HG02885 (cell line): ENCODE results near the gene SHISA8.
A peak's percentile ranks its signal among the peaks of the same experiment; 100 is the strongest.

Experiments used
- ATAC-seq: cut with Tn5 transposase; IDR thresholded peaks from one replicate; pipeline ENCODE4 v1.9.1; 2021; ENCODE audit warnings: mild to moderate bottlenecking; ENCODE audit not compliant: unreplicated experiment, poor library complexity

The SHISA8 gene

DNA sequence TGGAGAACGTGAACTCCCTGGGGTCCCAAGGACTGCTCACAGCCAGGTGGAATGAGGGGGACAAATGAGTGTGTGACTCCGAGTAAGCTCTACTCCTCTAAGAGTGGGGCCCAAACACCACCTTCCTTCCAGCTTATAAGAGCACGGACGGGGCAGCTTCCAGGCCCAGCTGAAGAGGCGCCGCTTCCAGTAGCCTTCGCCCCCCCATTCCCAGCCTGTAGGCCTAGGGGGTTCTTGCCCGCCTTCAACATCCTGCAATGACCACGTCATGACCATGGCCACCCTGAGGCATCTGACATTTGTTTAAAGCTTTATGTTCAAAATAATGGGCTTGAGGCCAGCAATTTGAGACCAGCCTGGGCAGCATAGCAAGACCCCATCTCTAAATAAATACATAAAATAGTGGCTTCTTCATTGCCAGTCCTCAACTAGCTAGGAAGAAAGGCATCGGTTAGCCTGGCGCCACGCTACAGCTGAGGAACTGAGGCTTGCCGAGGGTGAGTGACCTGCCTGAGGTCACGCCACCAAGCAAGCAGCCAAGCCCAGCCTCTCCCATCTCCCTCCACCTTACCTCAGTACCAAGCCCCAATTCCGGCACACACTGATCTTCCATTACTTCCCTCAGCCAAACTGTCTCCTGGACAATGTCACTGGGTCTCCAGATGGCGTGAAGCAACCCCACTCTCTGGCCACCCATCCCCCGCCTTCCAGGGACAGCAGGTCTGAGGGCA is 19.6 kb upstream of the SHISA8 start:
- no peak for ATAC-seq

DNA sequence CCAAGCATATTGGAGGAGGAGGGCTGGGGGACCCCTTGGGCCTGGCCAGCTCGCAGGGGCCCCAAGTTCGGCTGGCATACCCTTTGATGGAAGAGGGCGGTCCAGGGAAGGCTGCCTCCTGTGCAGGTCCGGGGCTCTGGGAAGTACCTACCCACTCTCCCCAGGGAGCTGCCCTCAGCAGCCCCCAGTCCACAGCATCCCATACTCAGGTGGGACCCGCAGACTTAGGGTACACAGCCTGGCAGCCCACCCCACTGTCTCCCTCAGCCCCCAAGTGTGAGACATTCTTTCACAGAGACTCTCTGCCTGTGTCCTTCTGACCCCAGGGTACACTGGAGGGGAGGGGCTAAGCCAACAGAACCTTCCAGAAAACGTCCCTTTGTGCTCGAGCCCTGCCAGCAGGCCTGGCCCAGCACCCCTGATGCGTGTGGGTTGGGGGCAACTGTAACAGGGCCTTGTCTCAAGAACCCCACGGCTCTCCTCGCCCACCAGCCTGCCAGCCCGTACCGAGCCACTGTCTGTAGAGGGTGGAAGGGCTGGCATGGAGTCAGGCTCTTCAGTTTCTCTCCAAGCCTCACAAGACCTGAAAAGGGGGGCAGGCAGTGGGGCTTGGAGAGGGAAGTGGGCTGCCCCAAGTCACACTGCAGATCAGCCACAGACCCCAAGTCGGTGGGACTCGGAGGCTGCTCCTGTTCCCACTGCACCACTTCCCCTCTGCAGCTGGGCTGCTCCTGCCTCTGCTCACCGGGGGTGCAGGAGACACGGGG is 18.7 kb upstream of the SHISA8 start:
- no peak for ATAC-seq

- no peak for ATAC-seq
Observed at GRCh38 chr22:41932353-41932752, 17.5 kb upstream of the SHISA8 start.

DNA sequence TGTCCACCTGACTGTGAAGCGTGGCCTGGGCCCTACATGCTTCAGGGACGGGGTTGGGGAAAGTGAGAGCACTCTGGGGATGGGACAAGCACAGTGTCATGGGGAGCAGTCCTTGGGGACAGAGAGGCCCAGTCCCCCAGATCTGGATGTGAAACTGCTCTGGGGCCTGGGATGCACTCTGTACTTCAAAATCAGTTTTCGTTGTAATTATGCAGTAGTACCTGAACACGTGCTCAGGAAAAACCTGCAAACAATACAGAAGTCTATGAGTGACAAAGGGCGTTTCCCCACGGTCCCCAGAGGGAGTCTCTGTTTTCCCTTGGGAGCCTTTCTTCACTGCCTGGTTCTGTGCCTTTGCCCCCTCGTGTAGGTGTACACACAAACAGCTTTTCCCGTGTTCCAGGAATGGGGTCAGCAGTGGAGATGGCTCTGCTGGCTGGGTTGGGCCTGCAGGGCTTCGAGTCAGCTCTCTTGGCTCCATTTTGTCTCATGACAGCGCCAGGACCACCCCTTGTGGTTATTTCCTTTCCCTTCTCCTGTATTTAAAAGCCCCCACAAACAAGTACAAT is 16.9 kb upstream of the SHISA8 start:
- no peak for ATAC-seq

GRCh38 chr22:41929418-41929810 is 14.5 kb upstream of the SHISA8 start:
- ATAC-seq, result no peak

GRCh38 chr22:41928593-41929417 is 13.9 kb upstream of the SHISA8 start:
- no peak for ATAC-seq

DNA sequence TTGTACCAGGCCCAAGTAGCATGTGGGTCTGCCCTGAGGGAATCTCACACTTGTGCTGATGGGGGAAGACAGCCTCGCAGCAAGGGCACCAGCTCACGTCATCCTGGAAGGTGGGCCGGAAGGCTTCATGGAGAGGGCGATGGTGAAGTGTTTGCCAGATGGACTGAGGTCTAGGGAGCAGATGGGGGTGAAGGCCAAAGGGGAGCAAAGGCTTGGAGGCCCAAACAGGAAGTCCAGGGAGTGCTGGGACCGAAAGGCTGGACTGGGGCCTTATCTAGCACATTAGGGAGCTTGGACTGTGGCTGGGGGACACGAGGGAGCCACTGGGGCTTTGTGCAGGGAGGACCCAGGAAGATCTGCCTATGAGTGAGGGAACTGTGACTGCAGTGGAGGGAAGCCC is 12.9 kb upstream of the SHISA8 start:
- ATAC-seq, result no peak

- ATAC-seq, result peak; percentile 49
Observed at GRCh38 chr22:41925783-41926460, 11.0 kb upstream of the SHISA8 start.

DNA sequence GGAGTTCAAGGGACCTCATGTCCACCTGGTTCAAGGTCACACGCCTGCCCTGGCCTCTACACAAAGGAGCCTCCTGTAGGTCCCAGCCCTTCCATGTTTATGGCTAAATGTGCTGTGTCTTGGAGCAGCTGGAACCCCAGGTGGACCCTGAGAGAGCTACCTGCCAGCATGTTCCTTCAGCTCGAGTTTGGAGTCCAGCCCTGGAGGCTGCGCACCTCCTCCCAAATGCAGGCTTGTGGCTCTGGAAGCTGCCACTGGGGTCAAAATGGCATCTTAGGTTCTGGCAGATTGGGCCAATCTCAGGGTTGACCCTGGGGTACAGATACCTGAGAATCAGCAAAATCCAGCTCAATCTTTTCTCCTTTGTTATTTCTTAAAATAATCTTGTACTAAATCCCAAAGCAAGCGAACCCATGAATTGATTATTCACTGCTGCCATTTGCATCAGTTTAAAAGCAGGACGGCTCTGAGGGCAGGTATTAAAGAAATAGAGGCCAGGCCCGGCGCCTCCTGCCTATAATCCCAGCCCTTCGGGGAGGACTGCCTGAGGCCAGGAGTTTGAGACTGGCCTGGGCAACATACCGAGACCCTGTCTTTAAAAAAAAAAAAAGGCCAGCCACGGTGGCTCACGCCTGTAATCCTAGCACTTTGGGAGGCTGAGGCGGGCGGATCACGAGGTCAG is 8.9 kb upstream of the SHISA8 start:
- ATAC-seq, result no peak

GRCh38 chr22:41922940-41923594 is 8.2 kb upstream of the SHISA8 start:
- no peak for ATAC-seq

GRCh38 chr22:41922328-41922727 is 7.5 kb upstream of the SHISA8 start:
- ATAC-seq, result no peak

- peak; percentile 24 for ATAC-seq
Observed at GRCh38 chr22:41920271-41920976, 5.5 kb upstream of the SHISA8 start.

DNA sequence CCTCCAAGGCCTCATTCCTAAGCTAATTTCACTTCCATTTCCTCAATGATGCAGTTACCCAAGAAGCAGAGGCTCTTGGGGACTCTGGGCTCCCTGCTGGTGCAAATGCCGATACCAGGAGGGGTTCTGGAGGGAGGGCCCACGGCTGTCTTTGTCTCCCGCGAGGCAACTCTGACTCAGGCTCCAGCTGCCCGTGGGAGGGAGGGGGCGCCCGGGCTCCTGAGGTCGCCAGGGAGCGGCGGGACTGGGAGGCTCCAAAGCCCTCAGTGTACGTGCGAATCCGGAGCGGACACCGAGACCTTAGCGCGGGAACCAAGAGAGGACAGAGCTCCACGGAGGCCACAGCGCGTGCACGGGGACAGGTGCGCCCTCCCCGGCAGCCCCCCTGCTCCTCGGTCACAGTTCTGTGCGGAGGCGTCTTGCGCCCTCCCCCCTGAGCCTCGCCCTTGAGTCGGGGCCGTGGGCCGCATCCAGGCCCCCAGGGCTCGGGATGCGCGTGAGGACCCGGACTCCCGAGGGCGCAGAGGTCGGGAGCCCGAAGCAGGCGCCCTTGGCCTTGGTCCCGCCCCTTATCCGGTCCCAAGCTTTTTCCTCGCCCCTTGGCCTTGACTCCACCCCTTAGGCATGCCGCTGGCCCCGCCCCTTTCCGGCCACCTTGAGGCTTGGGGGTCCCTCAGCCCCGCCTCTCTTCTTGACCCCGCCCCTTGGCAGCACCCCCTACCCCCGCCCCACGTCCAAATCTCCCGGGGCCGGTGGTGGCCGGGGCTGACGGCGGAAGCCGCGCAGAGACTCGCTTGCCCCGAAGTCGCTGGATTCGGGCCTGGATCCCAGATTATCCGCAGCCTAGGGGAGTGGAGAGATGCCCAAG is 4.7 kb upstream of the SHISA8 start:
- peak; percentile 51 for ATAC-seq

- ATAC-seq, result no peak
Observed at GRCh38 chr22:41917903-41918791, 3.3 kb upstream of the SHISA8 start.

DNA sequence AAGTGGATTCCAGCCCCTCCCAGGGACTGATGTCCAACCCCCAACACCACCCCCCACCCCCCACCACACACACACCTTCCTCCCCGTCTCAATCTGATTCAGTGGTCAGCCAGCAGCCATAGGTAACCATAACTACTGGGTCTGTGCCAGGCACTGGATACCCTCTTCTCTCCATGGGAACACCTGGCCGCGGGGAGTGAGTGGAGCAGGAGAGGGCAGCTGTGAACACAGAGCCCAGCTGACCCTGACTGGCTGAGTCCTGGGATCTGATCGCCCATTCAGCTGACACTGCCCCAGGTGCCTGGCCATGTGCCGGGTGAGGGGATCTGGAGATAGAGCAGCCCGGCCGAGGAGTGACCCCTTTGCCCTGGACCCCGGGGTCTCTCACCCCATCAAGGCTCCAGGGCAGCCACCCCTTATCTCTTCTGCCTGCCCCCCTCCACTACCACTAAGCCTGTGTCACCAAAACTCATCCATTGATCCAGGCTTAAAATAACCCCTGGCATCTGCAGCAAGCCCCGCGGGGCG is 2.6 kb upstream of the SHISA8 start:
- no peak for ATAC-seq

GRCh38 chr22:41916745-41917358 is 2.0 kb upstream of the SHISA8 start:
- no peak for ATAC-seq
